Stimulated activated CD4-positive, alpha-beta T cell treated with anti-CD3 and anti-CD28 coated beads, Interleukin-15, amount 100 ng/mL, for 48 hours (primary cell): ENCODE measurements around the gene ANO9.

ENCODE experiments used
- DNase-seq, 2 donors: peaks; one replicate each; pipeline ENCODE4 v3.0.0-alpha.2; 2020; ENCODE audit warnings: low read depth in 2 of 2

The ANO9 gene

GRCh38 chr11:370070-370941, 71.5 kb downstream of the ANO9 start:
- DNase-seq, result no peak

GRCh38 chr11:369336-370018, 72.3 kb downstream of the ANO9 start, which contains the start of gene B4GALNT4:
Gene B4GALNT4, plus strand, starts transcription at chr11:369499. Its CDS starts 305 bp downstream, at chr11:369804.
- DNase-seq, result no peak

- no peak for DNase-seq
Measured at GRCh38 chr11:368414-369335, 73.1 kb downstream of the ANO9 start.

GRCh38 chr11:367956-368413, 73.8 kb downstream of the ANO9 start:
- no peak for DNase-seq
